GM06990 (cell line): ENCODE measurements around the gene TMCO6.
"Not testable (repeated sequence)": the region's sequence is repeated elsewhere in the genome, so short reads cannot be mapped to it uniquely, and the experiment has no call there.

Experiments
- DNase-seq: peaks from one replicate; pipeline ENCODE4 v3.0.0-alpha.2; 2011; ENCODE audit not compliant: insufficient read length; ENCODE audit errors: extremely low read depth
- H3K27me3 ChIP-seq: replicated peaks from 2 replicates; pipeline ENCODE4 v1.6.0; 2011; ENCODE audit warnings: low read length; ENCODE audit not compliant: control insufficient read depth, insufficient read depth
- H3K36me3 ChIP-seq: 2 replicates; pipeline ENCODE4 v1.5.1; 2011; ENCODE audit warnings: low read length; ENCODE audit not compliant: control insufficient read depth, insufficient read depth
- H3K4me3 ChIP-seq: replicated peaks from 2 replicates; pipeline ENCODE4 v1.5.1; 2011; ENCODE audit warnings: low read depth, mild to moderate bottlenecking, control low read depth, low read length
- CTCF ChIP-seq: IDR thresholded peaks from 2 replicates; pipeline ENCODE4 v1.5.1; 2011; ENCODE audit warnings: low read length, control low read depth, mild to moderate bottlenecking, inconsistent platforms; ENCODE audit not compliant: insufficient read depth, poor library complexity, severe bottlenecking

Gene TMCO6

GRCh38 chr5:140605879-140606278, 33.4 kb upstream of the TMCO6 start:
- TF ChIP-seq CTCF: no peak
- Histone ChIP-seq H3K4me3 (no peak overlapping the region), H3K36me3 (no peaks in the 10 kb centered on the region), H3K27me3 (no peaks in the 10 kb centered on the region)
- DNase-seq: no peak

- no peak for DNase-seq
- TF ChIP-seq CTCF: no peak
- no peaks in the 10 kb centered on the region for H3K36me3 ChIP-seq
- H3K27me3 ChIP-seq: no peaks in the 10 kb centered on the region
- H3K4me3 ChIP-seq: no peak overlapping the region
These were observed 32.2 kb upstream of the TMCO6 start for GRCh38 chr5:140607031-140607430.

GRCh38 chr5:140608722-140609121, 30.5 kb upstream of the TMCO6 start:
- H3K27me3 ChIP-seq: no peaks in the 10 kb centered on the region
- no peak for TF ChIP-seq CTCF
- no peak overlapping the region for H3K4me3 ChIP-seq
- no peak for DNase-seq
- H3K36me3 ChIP-seq: no peaks in the 10 kb centered on the region

- TF ChIP-seq CTCF: no peak
- no peak for DNase-seq
These were observed 30.1 kb upstream of the TMCO6 start for GRCh38 chr5:140609126-140609525.

GRCh38 chr5:140611020-140611521, 28.2 kb upstream of the TMCO6 start:
- no peak for DNase-seq
- no peak overlapping the region for H3K4me3 ChIP-seq
- H3K27me3 ChIP-seq: no peaks in the 10 kb centered on the region
- TF ChIP-seq CTCF: no peak
- no peaks in the 10 kb centered on the region for H3K36me3 ChIP-seq

More at GRCh38 chr5:140609126-140609525, 30.1 kb upstream of the TMCO6 start:
- H3K27me3 ChIP-seq: no peaks in the 10 kb centered on the region
- H3K36me3 ChIP-seq: no peaks in the 10 kb centered on the region
- H3K4me3 ChIP-seq: no peak overlapping the region

GRCh38 chr5:140622301-140622700, 16.9 kb upstream of the TMCO6 start:
- H3K27me3 ChIP-seq: no peaks in the 10 kb centered on the region
- no peak for TF ChIP-seq CTCF
- H3K36me3 ChIP-seq: no peaks in the 10 kb centered on the region
- H3K4me3 ChIP-seq: no peak overlapping the region
- DNase-seq: no peak

- not testable (repeated sequence) for H3K36me3 ChIP-seq, DNase-seq, H3K4me3 ChIP-seq, H3K27me3 ChIP-seq
These were observed 16.2 kb upstream of the TMCO6 start for GRCh38 chr5:140623061-140623460.

- not testable (repeated sequence) for H3K36me3 ChIP-seq, H3K27me3 ChIP-seq, H3K4me3 ChIP-seq, DNase-seq
These were observed 14.4 kb upstream of the TMCO6 start for GRCh38 chr5:140624886-140625285.
